ENCODE data around the gene PRSS33. TPM values are rescaled to one million over a fixed set of nuclear protein-coding genes. Genes with fewer than 3 reads are reported as not detected.

The PRSS33 gene
- total and polyA plus RNA-seq, 9 of the 15 experiments (the other 6 are each of a cell fraction or from before 2014, with no cell fraction given): not detected

GRCh38 chr16:2752850-2753732 is 34.3 kb downstream of the PRSS33 start (continued):
- TF ChIP-seq ZNF639 (CRISPR knock-in tag; conservative IDR thresholded peaks at IDR 0.05 in 1 of 2, IDR thresholded peaks at IDR 0.05 in 1 of 2): peak in 1 of 2 experiments; percentile 58; a peak in 1 of 4 replicates
- TF ChIP-seq CHD1 (IDR thresholded peaks at IDR 0.05; ENCODE audit: low read length): peak; percentile 12
- peak in 1 of 2 experiments; percentile 61; a peak in 2 of 4 replicates for TF ChIP-seq TRIM24 (IDR thresholded peaks at IDR 0.05)
- peak; percentile 28; the same call in 1 of the 2 replicates for TF ChIP-seq CBFA2T3 (IDR thresholded peaks at IDR 0.05)
- TF ChIP-seq, protein P1, sequence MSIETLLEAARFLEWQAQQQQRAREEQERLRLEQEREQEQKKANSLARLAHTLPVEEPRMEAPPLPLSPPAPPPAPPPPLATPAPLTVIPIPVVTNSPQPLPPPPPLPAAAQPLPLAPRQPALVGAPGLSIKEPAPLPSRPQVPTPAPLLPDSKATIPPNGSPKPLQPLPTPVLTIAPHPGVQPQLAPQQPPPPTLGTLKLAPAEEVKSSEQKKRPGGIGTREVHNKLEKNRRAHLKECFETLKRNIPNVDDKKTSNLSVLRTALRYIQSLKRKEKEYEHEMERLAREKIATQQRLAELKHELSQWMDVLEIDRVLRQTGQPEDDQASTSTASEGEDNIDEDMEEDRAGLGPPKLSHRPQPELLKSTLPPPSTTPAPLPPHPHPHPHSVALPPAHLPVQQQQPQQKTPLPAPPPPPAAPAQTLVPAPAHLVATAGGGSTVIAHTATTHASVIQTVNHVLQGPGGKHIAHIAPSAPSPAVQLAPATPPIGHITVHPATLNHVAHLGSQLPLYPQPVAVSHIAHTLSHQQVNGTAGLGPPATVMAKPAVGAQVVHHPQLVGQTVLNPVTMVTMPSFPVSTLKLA (conservative IDR thresholded peaks at IDR 0.05): peak; percentile 92 to 93
- TF ChIP-seq ZNF444 (CRISPR knock-in tag; IDR thresholded peaks at IDR 0.05): peak; percentile 91
- TF ChIP-seq KLF13 (tag; IDR thresholded peaks at IDR 0.05; ENCODE audit: borderline replicate concordance, low read depth): peak; percentile 29; the same call in 1 of the 2 replicates
- TF ChIP-seq HDAC1 (IDR thresholded peaks at IDR 0.05): peak in 1 of 2 experiments; percentile 80; a peak in 2 of 4 replicates
- 0 out of 2 replicates have a peak, but pooled peaks have one; percentile 61 for TF ChIP-seq TOE1 (IDR thresholded peaks at IDR 0.05; ENCODE audit: borderline replicate concordance)
- TF ChIP-seq TOE1 (CRISPR knock-in tag; IDR thresholded peaks at IDR 0.05; ENCODE audit: borderline replicate concordance, low read depth): no peak
- TF ChIP-seq GATAD2B (IDR thresholded peaks at IDR 0.05; ENCODE audit: borderline replicate concordance): 0 out of 2 replicates have a peak, but pooled peaks have one; percentile 55
- TF ChIP-seq TAF9B (IDR thresholded peaks at IDR 0.05; ENCODE audit: partially characterized antibody): peak; percentile 28

Data from K562 (cell line).